Loucy (cell line): ENCODE measurements around the gene VKORC1.

Source experiments
- H2AFZ ChIP-seq: fragments of 200-600 bp; sonication (generic); 2 replicates; pipeline ENCODE4 v1.6.0; 2016; ENCODE audit warnings: antibody characterized with exemption, mild to moderate bottlenecking, low read length, moderate library complexity
- H3F3A ChIP-seq: fragments of 200-600 bp; 2 replicates; pipeline ENCODE4 v1.6.0; 2016; ENCODE audit warnings: antibody characterized with exemption, low read depth, mild to moderate bottlenecking
- H3K27me3 ChIP-seq: fragments of 200-600 bp; sonication (generic); 2 replicates; pipeline ENCODE4 v1.6.1; 2014; ENCODE audit warnings: low read length, mild to moderate bottlenecking; ENCODE audit not compliant: insufficient read depth, poor library complexity, severe bottlenecking
- H3K36me3 ChIP-seq: fragments of 200-600 bp; sonication (generic); 2 replicates; pipeline ENCODE4 v1.6.1; 2016; ENCODE audit warnings: low read length; ENCODE audit not compliant: insufficient read depth
- H3K4me1 ChIP-seq: fragments of 200-600 bp; sonication (generic); 2 replicates; pipeline ENCODE4 v1.5.1; 2014; ENCODE audit warnings: low read length, mild to moderate bottlenecking; ENCODE audit not compliant: insufficient read depth, poor library complexity, severe bottlenecking
- H3K4me2 ChIP-seq: fragments of 200-600 bp; sonication (generic); 2 replicates; pipeline ENCODE4 v1.6.0; 2014; ENCODE audit warnings: antibody characterized with exemption, low read length, low read depth, mild to moderate bottlenecking; ENCODE audit not compliant: poor library complexity, severe bottlenecking
- H3K4me3 ChIP-seq: fragments of 200-600 bp; sonication (generic); 2 replicates; pipeline ENCODE4 v1.5.1; 2014; ENCODE audit warnings: low read length, mild to moderate bottlenecking, mixed read lengths; ENCODE audit not compliant: poor library complexity, severe bottlenecking
- H3K79me2 ChIP-seq: fragments of 200-600 bp; sonication (generic); 2 replicates; pipeline ENCODE4 v1.6.1; 2014; ENCODE audit warnings: low read length; ENCODE audit not compliant: insufficient read depth
- H3K9ac ChIP-seq: fragments of 200-600 bp; sonication (generic); 2 replicates; pipeline ENCODE4 v1.6.0; 2014; ENCODE audit warnings: mild to moderate bottlenecking, low read depth, low read length, moderate library complexity; ENCODE audit not compliant: poor library complexity, severe bottlenecking
- H3K9me2 ChIP-seq: fragments of 200-600 bp; sonication (generic); replicated peaks from 2 replicates; pipeline ENCODE4 v1.6.1; 2016; ENCODE audit warnings: low read depth, low read length, mixed read lengths
- H3K9me3 ChIP-seq: fragments of 200-600 bp; sonication (generic); 2 replicates; pipeline ENCODE4 v1.6.1; 2014; ENCODE audit warnings: mild to moderate bottlenecking, antibody characterized with exemption, low read length, low read depth; ENCODE audit not compliant: insufficient read depth
- H4K20me1 ChIP-seq: fragments of 200-600 bp; sonication (generic); 2 replicates; pipeline ENCODE4 v1.6.0; 2014; ENCODE audit warnings: antibody characterized with exemption, low read length, mild to moderate bottlenecking; ENCODE audit not compliant: insufficient read depth, poor library complexity, severe bottlenecking
- EZH2phosphoT487 ChIP-seq: fragments of 200-600 bp; IDR thresholded peaks from 2 replicates; pipeline ENCODE4 v1.6.1; 2018; ENCODE audit warnings: antibody characterized with exemption, mild to moderate bottlenecking, moderate library complexity, borderline replicate concordance
- TF ChIP-seq, protein P1 (sequence below): fragments of 200-600 bp; sonication (generic); conservative IDR thresholded peaks from 2 replicates; pipeline ENCODE4 v1.5.1; 2014; ENCODE audit warnings: mild to moderate bottlenecking, antibody characterized with exemption, low read length

Gene VKORC1

DNA sequence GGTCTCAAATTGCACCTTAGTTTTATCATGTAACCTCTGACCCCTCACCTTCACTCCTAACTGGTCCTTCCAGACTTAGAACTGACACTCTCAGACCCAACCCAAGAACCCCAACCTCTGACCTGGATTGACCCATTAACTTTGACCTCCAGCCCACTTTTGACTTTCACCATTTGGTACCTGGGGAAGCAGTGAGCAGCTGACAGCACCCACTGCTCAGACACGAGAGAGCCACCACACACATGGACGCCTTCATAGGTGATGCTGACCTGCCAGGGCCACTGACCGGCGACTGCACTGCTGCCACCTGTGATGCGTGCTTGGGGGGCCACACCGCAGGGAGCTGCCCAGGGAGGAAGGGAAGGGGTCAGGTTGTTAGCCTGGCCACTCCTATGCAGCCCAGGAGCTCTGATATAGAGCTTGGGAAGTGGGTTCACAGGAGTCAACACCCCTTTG is 38.5 kb upstream of the VKORC1 start:
- H3F3A ChIP-seq: no peaks in the 10 kb centered on the region
- H3K4me3 ChIP-seq: no peak overlapping the region
- no peaks in the 10 kb centered on the region for H3K79me2 ChIP-seq
- H3K36me3 ChIP-seq: no peaks in the 10 kb centered on the region
- no peak overlapping the region for H2AFZ ChIP-seq
- H3K4me1 ChIP-seq: no peaks in the 10 kb centered on the region
- no peaks in the 10 kb centered on the region for H3K27me3 ChIP-seq
- no peak overlapping the region for H3K9ac ChIP-seq
- H4K20me1 ChIP-seq: no peaks in the 10 kb centered on the region
- H3K9me2 ChIP-seq: no peaks in the 10 kb centered on the region
- H3K4me2 ChIP-seq: no peak overlapping the region
- no peaks in the 10 kb centered on the region for H3K9me3 ChIP-seq
- no peak for TF ChIP-seq EZH2phosphoT487
- TF ChIP-seq, protein P1, sequence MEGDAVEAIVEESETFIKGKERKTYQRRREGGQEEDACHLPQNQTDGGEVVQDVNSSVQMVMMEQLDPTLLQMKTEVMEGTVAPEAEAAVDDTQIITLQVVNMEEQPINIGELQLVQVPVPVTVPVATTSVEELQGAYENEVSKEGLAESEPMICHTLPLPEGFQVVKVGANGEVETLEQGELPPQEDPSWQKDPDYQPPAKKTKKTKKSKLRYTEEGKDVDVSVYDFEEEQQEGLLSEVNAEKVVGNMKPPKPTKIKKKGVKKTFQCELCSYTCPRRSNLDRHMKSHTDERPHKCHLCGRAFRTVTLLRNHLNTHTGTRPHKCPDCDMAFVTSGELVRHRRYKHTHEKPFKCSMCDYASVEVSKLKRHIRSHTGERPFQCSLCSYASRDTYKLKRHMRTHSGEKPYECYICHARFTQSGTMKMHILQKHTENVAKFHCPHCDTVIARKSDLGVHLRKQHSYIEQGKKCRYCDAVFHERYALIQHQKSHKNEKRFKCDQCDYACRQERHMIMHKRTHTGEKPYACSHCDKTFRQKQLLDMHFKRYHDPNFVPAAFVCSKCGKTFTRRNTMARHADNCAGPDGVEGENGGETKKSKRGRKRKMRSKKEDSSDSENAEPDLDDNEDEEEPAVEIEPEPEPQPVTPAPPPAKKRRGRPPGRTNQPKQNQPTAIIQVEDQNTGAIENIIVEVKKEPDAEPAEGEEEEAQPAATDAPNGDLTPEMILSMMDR: no peak

DNA sequence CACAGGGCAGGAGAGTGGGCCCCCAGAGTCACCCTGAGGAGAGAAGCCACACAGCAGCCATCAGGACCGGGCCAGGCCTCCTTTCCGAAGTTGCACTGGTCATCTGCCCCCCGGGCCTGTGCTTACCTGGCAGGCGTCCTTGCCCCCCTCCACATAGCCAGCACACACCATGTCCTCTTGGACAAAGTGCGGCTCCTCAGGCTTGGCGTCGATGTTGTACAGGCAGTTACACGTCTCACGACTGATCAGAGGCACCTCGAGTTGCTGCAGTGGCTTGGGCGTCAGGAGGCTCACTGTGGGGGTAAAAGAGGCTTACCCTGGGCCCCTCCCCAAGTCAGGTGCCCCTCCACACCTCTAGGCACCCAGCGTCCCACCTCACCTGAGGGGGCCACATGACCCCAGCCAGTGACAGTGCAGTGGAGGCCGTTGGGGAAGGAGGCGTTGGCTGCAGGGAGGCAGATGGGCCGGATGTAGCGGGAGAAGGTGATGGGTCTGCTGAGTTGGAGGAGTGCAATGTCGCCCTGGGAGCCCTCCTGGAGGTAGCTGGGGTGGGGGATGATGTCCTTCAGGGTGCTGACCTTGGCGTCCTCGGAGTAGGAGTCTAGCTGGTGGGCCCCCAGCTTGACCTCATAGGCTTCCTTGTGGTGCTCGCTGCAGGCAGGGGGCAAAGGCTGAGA is 37.8 kb upstream of the VKORC1 start:
- Histone ChIP-seq H3K9me2 (no peaks in the 10 kb centered on the region), H3K4me2 (no peak overlapping the region), H3K79me2 (no peaks in the 10 kb centered on the region), H3K9me3 (no peaks in the 10 kb centered on the region), H3K27me3 (no peaks in the 10 kb centered on the region), H3K4me1 (no peaks in the 10 kb centered on the region), H3K36me3 (no peaks in the 10 kb centered on the region), H4K20me1 (no peaks in the 10 kb centered on the region), H3F3A (no peaks in the 10 kb centered on the region), H3K4me3 (no peak overlapping the region), H2AFZ (no peak overlapping the region), H3K9ac (no peak overlapping the region)
- TF ChIP-seq, protein P1: no peak
- TF ChIP-seq EZH2phosphoT487: no peak

DNA sequence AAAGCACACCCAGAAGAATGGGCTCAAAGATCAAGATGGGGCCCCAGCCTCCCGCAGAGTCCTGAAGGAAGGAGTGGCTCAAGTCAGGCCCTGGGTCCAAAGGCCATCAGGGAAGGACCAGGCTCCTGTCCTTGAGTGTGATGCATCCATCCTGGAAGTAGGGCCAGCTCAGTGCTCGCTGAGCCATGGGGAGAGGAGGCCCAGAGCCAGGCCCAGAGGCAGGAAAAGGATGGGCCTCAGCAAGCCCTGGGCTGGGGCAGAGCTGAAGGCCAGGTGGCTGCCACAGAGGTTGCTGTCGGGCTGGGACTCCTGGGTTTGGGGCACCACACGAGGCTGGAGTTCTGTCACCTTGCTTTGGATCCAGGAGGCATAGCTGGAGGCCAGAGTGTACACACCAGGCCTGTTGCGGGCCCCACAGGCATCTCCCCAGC is 37.3 kb upstream of the VKORC1 start:
- H3K79me2 ChIP-seq: no peaks in the 10 kb centered on the region
- H3K9ac ChIP-seq: no peak overlapping the region
- no peaks in the 10 kb centered on the region for H3K4me1 ChIP-seq
- H3K36me3 ChIP-seq: no peaks in the 10 kb centered on the region
- no peaks in the 10 kb centered on the region for H3K9me3 ChIP-seq
- H3K9me2 ChIP-seq: no peaks in the 10 kb centered on the region
- H2AFZ ChIP-seq: no peak overlapping the region
- H3K4me3 ChIP-seq: no peak overlapping the region
- no peaks in the 10 kb centered on the region for H3K27me3 ChIP-seq
- TF ChIP-seq, protein P1: no peak
- TF ChIP-seq EZH2phosphoT487: no peak
- no peaks in the 10 kb centered on the region for H4K20me1 ChIP-seq
- no peaks in the 10 kb centered on the region for H3F3A ChIP-seq
- no peak overlapping the region for H3K4me2 ChIP-seq
